HUDEP-2 (cell line): ENCODE data around the gene RIBC2.
A peak's percentile ranks its signal among the peaks of the same experiment; 100 is the strongest.
"Not testable (repeated sequence)": the region's sequence is repeated elsewhere in the genome, so short reads cannot be mapped to it uniquely, and the experiment has no call there.

Source experiments
- DNase-seq, 76 experiments: peaks; one replicate each; lab custom pipeline; 2025; ENCODE audit not compliant: unreplicated experiment in 76 of 76; lab: John Stamatoyannopoulos, UW

The RIBC2 gene

DNA sequence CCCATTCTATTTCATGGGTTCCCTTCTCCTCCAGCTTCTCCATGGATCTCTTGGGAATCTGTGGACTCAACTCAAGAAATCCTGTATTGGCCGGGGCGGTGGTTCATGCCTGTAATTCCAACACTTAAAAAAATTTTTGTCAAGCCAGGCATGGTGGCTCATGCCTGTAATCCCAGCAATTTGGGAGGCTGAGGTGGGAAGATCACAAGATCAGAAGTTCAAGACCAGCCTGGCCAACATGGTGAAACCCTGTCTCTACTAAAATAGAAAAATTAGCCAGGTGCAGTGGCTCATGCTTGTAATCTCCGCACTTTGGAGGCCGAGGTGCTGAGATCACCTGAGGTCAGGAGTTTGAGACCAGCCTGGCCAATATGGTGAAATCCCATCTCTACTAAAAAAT is 34.1 kb downstream of the RIBC2 start:
- not testable (repeated sequence) for DNase-seq

DNA sequence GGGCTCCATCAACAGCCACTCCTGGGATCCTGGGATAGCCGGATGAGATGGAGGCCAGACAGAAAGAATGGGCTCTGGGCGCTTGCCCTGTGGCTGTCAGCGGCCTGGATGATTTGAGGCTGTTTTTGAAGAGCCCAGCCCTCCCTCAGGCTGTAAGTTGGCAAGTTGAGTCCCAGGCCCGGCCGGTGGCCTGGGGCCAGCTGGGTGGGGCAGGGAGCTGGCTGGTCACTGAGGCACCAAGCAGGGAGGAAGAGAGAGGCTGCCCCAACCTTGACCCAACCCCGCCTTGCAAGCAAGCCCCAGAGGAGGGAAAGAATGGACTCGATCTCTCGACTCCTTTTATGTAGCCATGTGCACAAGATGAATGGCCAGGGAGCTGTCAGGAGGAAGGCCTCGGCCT is 34.9 kb downstream of the RIBC2 start:
- no peak for DNase-seq

DNA sequence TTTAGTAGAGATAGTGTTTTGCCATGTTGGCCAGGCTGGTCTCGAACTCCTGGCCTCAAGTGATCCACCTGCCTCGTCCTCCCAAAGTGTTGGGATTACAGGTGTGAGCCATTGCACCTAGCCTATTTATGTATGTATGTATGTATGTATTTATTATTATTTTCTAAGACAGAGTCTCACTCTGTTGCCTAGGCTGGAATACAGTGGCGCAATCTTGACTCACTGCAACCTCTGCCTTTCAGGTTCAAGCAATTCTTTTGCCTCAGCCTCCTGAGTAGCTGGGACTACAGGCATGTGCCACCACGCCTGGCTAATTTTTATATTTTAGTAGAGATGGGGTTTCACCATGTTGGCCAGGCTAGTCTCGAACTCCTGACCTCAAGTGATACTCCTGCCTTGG is 35.9 kb downstream of the RIBC2 start:
- DNase-seq = not testable (repeated sequence)

DNA sequence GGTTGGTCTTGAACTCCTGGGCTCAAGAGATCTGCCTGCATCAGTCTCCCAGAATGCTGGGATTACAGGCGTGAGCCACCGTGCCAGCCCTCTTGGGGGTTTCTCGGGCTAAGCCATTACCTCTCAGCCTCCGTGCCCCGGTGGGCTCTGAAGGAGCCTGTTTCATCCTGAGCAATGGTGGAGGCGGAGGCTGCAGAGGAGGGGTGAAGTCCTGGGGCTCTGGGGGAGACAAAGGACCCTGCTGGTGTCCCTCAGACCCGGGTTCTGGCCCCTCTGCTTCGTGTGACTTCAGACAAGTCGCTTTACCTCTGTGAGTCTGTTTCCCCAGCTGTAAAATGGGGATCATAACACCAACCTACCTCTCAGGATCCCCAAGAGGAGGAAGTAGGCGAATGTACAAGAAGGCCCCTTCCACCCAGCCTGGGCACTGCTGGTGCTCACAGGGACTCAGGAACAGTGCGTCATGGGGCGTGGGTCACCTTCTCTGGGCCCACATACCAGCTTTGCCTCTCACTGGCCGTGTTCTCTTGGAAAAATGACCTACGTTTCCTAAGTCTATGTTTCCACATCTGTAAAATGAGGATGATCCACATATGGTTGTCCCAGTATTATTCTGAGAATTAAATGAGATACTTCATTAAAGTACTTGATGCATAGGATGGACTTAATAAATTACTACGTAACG is 36.8 kb downstream of the RIBC2 start:
- DNase-seq = no peak

DNA sequence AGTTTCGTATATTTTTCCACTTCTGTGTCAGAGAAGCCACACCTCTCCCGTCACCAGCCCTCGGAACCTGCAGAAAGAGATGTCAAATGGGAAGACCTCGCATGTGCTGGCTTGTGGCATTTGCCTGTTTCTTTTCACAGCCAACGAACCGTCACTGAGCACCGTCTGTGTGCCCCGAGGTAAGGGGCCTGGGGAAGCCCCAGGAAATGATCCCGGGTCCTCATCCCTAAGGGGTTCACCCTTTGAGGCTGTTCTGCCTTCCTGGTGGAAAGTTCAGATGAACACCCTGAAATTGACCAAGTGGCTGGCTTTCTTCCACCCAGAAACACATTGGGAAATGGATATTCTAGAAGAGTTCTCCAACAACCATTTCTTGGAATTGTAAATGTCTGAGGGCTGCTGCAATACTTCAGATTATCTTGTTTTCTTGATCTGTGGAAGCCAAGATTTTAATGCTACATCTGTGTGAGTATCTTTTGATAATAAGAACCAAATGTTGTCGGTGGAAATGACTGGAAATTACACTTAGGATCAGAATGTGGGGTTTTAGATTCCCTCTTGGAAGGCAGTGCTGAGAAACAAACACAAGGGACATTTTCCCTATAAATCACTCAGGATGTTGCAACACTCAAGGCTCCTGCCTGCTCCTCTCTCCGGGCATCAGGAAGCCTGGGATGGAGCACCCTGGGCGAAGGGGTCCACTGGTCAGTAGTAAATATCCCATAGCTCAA is 37.6 kb downstream of the RIBC2 start:
- no peak for DNase-seq

DNA sequence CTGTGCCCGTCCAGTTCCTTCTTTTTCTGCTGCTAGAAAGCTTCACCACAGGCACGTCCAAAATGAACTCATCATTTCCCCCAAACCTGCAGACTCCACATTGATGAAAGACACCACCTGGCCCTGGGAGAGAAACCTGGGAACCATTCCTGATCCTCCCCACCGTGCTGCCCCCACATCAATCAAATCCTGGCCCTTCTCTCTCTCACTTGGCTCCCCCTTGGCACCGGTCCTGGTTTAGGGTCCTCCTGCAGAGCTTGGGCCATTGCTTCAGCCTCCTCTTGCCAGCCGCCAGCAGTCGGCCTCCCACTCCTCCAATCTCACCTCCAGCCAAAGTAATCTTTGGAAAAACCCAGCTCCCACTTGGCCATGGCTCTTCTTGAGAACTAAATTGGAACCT is 38.5 kb downstream of the RIBC2 start:
- DNase-seq = no peak

DNA sequence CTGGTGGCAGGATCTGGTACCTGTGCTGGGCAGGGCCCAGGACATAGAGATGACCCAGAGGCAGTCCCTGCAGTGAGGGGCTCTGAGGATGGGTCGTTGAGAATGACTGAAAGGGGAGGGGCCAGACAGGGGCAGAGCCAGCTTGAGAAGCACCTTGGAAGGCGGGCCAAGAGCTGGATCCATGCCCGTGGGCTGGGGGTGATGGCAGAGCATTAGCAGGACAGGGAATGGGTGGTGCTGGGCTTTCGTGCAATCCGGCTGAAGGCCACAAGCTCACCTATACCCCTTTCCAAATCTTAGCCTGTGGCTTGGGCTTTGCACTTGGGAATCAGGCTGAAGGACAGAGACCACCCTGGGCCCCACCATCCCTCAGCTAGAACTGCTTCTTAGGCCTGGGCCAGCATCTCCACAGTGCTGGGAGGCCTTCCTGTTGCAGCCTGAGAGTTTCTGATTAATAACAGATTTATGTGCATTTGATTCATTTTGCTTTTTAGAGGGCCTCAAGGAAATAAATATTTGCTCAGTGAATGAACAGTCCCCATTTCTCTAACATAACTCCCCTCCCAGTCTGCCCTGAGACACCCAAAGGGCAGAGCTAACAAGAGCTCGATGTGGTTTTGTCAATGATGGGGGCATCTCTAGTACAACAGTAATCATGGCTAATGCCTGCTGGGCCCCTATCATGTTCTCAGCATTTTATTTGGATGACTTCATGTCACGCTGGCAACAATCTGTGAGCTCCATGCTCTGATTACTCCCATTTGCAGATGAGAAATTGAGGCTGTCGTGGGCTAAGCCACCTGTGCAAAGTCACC is 39.3 kb downstream of the RIBC2 start:
- no peak for DNase-seq

DNA sequence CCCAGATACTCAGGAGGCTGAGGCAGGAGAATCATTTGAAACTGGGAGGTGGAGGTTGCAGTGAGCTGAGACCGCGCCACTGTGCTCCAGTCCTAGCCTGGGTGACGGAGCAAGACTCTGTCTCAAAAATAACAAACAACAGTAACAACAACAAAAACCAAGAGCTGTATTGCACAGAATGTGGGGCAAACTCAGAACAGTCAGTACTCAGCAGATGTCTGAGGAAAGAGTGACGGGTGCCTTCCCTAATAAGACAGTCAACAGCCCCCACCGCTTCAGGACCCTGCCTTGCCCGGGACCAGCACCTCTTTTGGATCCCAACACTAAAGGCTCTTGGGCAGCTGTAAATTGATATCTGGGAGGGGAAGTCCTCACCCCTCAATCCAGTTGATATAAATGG is 40.3 kb downstream of the RIBC2 start:
- no peak for DNase-seq

DNA sequence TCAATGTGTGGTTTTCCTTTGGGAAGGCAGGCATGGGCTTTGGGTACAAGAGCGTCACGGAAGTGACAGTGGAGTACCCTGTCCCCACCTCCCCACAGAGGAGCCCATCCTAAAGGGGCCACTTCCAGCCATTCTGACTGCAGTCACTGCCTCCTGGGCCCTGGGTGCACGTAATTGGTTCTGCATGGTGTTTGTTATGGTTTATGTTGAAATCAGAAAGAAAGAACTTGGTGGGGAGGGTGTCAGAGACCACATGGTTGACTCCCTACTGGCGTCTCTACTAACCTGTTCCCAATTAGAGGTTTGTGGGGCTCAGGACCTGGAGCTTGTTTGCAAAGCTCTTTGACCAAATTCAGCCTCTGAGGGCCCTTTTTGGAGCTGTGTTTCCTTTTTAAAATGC is 40.8 kb downstream of the RIBC2 start:
- DNase-seq = no peak

DNA sequence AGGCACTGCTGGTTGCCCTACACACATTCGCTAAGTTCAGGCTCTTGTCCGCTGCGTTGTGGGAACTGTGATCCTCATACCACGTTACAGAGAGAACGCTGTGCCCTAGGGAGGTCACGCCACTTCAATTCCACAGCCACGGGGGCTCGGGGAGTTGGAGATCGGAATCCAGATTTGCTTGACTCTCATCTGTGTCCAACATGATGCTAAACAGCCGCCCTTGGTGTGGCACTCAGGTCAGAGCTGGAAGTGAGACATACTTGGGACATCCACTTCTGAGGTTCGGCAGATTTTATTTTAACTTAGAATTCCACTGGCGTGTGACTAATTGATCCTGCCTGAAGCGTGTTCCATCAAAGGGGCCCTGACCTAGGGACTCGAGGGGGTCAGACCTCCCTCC is 41.7 kb downstream of the RIBC2 start:
- no peak for DNase-seq

DNA sequence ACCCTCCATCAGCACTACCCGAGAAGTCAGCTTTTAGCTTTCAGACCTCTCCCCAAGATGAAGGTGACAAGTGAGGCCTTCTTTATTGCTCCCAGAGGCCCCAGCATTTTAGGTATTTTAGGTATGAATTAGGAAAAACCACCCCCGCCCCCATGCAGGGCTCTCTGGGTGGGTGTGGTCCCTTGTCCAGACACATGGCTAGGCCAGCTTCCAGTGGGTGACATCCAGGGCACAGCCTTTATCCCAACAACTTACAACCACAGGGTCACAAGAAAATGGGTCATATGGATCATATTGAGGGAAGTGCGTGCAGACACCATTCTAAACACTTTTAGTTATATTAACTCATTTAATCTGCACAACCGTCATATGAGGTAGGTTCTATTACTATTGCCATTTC is 42.1 kb downstream of the RIBC2 start:
- no peak for DNase-seq

DNA sequence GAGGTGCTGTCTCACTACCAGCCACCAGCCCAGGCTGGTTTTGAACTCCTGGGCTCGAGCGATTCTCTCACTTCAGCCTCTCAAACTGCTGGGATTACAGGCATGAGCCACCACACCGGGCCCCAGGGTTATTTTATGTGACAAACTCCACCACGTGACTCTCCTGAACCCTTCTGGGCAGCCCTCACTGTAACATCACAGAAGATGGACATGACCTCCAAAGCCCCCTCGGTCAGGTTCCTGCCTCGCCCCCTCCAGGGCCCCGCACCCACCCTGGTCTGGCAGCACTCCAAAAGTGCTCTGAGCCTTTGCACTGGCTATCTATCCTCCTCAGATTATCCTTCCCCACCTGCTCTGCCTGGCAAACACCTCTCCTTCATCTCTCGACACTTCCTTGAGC is 43.3 kb downstream of the RIBC2 start:
- no peak for DNase-seq

DNA sequence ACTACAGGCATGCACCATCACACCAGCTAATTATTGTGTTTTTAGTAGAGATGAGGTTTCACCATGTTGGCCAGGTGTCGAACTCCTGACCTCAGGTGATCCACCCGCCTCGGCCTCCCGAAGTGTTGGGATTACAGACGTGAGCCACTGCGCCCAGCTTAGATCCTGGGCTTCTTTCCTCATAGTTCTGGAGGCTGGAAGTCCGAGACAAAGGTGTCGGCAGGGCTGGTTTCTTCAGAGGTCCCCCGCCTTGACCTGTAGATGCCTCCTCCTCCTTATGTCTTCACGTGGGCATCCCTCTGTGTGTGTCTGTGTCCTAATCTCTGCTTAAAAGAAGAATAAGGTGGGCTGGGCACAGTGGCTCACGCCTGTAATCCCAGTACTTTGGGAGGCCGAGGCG is 45.0 kb downstream of the RIBC2 start:
- DNase-seq = no peak

DNA sequence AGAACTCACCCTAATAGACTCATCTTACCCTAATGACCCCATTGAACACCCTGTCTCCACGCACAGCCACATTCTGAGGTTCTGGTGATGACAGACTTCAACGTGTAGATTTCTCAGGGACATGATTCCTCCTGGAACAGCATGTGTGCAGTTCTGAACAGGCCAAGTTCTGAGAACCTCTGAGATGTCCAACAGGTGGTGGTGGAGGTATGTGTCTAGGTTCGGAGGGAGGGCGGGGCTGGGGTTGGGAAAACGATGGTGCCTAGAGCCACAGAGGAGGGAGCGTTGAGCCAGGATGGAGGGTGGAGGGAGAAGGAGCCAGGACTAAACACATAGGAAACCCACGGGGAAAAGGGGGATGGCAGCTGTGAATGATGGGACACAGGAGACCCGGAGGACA is 45.7 kb downstream of the RIBC2 start:
- DNase-seq = no peak

DNA sequence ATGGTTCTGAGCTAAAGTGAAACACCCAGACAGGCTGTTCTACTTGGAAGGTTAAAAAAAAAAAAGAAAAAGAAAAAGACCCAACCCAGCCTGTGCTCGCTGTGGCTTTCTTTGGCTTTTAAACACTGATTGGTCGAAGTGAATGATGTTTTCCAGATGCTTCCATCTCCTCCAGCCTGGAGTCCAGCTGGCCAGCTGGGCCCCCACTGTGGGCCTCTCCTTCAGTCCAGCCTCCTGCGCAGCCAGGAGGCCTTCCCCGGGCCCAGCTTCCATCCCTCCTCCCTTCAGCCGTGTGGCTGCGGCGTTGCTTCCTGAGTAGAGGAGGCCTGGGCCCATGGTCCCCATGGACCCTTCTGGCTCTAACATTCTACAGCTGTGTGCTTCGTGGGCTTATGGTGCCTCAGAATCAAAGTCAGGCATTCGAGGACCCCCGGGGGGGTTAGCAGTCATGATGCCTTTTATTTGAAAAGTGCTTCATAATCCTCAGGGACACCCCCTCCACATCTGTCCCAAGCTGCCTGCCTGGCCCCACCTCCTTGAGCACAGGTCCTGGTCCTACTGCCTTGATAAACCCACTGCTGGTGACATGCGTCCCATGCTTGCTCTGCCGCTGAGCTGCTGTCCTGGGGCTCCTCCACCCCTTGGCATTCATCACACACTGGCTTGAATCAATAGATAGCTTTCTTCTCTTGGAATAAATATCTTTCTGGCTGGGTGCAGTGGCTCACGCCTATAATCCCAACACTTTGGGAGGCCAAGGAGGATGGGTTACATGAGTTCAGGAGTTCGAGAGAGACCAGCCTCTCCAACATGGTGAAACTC is 47.0 kb downstream of the RIBC2 start:
- no peak for DNase-seq

DNA sequence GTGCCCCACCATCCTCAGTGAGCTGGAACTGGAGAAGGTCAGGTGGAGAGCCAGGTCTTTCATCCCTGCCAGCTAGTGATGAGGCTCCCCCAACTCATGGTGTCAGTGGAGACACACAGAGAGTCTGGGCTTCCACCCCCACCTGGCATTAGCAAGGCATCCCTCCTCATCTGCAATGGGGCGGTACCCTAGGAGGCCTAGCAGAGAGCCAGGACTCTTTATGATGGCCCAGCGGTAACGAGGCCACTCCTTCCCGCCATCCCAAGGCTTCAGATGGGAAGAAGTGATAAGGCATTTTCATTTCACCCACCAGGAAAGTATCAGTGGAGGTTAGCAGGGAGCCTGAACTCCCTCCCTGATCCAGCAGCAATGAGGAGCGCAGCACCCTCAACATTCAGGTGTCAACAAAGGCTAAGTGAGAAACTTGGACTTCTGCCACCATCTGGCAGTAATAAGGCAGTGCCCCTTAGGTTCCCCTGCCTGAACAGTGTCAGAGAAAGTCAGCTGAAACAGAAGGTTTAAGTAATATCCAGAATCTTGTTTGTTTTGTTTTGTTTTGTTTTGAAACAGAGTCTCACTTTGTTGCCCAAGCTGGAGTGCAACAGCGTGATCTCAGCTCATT is 48.7 kb downstream of the RIBC2 start:
- peak in 7 of 76 experiments; percentile 2 to 8 (median 3) for DNase-seq

DNA sequence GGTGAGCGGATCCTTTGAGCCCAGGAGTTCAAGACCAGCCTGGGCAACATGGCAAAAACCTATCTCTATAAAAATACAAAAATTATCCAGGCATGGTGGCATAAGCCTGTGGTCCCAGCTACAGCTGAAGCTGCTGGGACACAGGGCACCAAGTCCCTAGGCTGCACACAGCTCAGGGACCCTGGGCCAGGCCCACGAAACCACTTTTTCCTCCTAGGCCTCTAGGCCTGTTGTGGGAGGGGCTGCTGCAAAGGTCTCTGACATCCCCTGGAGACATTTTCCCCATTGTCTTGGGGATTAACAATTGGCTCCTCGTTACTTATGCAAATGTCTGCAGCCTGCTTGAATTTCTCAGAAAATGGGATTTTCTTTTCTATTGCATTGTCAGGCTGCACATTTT is 50.2 kb downstream of the RIBC2 start:
- not testable (repeated sequence) for DNase-seq

DNA sequence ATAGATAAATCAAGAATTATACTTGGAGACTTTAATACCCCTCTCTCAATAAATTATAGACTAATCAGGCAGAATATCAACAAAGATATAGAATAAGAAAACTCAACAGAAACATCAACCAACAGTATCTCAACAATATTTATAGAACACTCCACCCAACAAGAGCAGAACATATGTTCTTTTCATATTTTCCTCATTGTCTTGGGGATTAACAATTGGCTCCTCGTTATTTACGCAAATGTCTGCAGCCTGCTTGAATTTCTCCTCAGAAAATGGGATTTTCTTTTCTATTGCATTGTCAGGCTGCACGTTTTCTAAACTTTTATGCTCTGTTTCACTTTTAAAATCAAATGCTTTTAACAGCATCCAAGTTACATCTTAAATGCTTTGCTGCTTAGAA is 52.1 kb downstream of the RIBC2 start:
- no peak for DNase-seq

DNA sequence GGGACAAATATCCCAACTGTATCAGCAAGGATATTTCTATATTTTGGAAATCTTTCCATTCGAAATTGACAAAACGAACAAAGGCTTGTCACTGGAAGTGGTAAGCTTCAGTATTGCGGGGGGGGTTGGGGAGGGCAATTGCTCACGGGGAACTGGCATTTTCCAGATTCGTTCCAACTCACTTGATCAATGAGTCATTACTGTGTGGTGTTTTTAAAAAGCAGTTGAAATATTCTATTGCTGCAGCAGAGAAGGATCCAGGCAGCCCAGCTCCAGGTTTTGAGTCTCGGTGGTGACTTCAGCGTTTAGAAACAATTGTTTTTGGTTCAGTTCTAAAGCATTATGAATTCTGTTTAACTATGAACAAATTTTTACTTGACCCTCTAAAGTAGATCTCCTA is 55.4 kb downstream of the RIBC2 start:
- no peak for DNase-seq

DNA sequence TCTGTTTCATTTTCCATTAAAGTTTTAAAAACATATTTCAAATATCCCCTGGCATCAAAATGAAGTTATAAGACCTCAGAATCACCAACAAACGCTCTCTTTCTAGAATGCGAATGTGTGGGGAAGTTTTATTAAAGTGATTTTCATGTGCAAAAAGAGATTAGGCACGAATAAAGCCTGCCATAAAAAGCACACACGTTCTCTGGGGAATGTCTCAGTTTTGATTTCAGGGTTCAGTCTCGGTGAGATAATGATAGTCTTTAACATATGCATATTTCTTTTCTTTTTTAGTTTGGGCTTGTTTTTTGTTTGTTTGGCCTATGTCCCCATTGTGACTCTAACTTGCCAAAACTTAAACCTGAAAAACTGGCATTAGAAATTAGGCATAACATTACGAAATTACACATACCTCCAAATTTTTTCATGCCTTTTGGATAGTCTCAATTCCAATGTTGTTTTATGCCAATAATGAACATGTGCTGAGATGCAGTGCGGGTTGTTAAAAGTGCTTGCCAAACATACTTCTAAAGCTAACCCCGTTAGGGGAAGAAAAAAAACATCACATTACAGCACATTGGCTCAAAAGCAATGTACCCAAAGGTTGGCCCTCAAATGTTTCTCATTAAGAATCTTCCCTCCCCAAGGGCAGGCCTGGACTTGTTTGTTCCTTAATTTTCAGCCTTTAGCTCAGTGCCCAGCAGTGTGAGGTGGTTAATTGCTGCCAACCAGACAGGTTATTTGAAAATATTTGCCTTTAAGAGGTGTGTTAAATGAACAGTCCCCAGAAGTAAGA is 56.0 kb downstream of the RIBC2 start:
- no peak for DNase-seq
